Measurements from ENCODE around the gene RBBP6. TPM values are rescaled to one million over a fixed set of nuclear protein-coding genes. Genes with fewer than 3 reads are reported as not detected.

RBBP6 gene
- total and polyA plus RNA-seq, 4 experiments from 2014 or later: 26.4 to 102 (median 61.3) TPM

DNA sequence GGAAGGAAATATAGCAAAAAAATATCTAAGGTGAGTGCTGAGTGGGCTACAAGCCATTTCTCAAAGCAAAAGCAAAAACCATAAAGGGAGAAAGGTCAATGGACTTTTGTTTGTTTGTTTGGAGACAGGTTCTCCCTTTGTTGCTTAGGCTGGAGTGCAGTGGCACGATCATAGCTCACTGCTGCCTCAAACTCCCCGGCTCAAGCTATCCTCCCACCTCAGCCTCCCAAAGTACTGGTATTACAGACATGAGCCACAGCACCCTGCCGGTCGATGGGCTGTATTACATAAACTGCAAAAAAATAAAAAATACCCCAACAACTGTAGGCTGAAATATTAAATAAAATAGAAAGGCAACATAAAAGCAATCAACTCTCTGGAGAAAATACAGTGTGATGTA lies 3.5 kb upstream of the RBBP6 start:
- Histone ChIP-seq H3K27ac (ENCODE audit: low read depth, low read length) (no peak overlapping the region), H3K27me3 (ENCODE audit: insufficient read depth, low read length) (no peaks in the 10 kb centered on the region), H3K9me3 (ENCODE audit: control insufficient read depth in 1 of 2, low read length in 2 of 2) (no peaks in the 10 kb centered on the region), H3K4me1 (ENCODE audit: insufficient read depth, low read length) (peaks cover 7% of the 10 kb centered on the region), H3K4me3 (ENCODE audit: low read length in 2 of 2) (no peak overlapping the region), H3K36me3 (ENCODE audit: insufficient read depth, low read length) (no peaks in the 10 kb centered on the region)
- CTCF ChIA-PET (ENCODE audit: partially characterized antibody): interaction anchor here (1.2 to 3.6 kb wide), 2 partner anchors 19 to 31 kb away, joined by 3 to 14 read pairs; no protein-coding TSS in a partner anchor
- H3K4me3 Mint-ChIP-seq: no peak overlapping the region
- H3K36me3 Mint-ChIP-seq: peaks cover 0 to 13% of the 10 kb centered on the region in 2 donors
- POLR2A ChIA-PET (ENCODE audit: partially characterized antibody): no interaction called here
- H3K9me3 Mint-ChIP-seq: peaks cover 0 to 2% (median 0%) of the 10 kb centered on the region in 8 donors
- peaks cover 1 to 15% (median 8%) of the 10 kb centered on the region in 4 donors for H3K4me1 Mint-ChIP-seq
- intact Hi-C loops (cut with micrococcal nuclease): no loop called here
- H3K27ac Mint-ChIP-seq: peak overlapping the region in 1 of 7 donors; percentile 31
- DNase-seq: no peak
- H3K27me3 Mint-ChIP-seq: peaks cover 0 to 1% of the 10 kb centered on the region in 2 donors

GRCh38 chr16:24536671-24537070 lies 2.7 kb upstream of the RBBP6 start:
- Mint-ChIP-seq H3K4me3 (no peak overlapping the region), H3K36me3 (peaks cover 0 to 19% of the 10 kb centered on the region in 2 donors), H3K27me3 (peaks cover 0 to 1% of the 10 kb centered on the region in 2 donors), H3K4me1 (peaks cover 7 to 24% (median 14%) of the 10 kb centered on the region in 4 donors), H3K9me3 (peaks cover 0 to 2% (median 0%) of the 10 kb centered on the region in 8 donors), H3K27ac (peak overlapping the region in 1 of 7 donors; percentile 65)
- ChIA-PET POLR2A (ENCODE audit: partially characterized antibody) (no interaction called here), CTCF (ENCODE audit: partially characterized antibody) (interaction anchor here (1.2 to 3.6 kb wide), 2 partner anchors 20 to 32 kb away, joined by 3 to 14 read pairs; no protein-coding TSS in a partner anchor)
- Histone ChIP-seq H3K4me1 (ENCODE audit: insufficient read depth, low read length) (peaks cover 7% of the 10 kb centered on the region), H3K27ac (ENCODE audit: low read depth, low read length) (no peak overlapping the region), H3K4me3 (ENCODE audit: low read length in 2 of 2) (no peak overlapping the region), H3K27me3 (ENCODE audit: insufficient read depth, low read length) (no peaks in the 10 kb centered on the region), H3K9me3 (ENCODE audit: control insufficient read depth in 1 of 2, low read length in 2 of 2) (no peaks in the 10 kb centered on the region), H3K36me3 (ENCODE audit: insufficient read depth, low read length) (no peaks in the 10 kb centered on the region)
- intact Hi-C loops (cut with micrococcal nuclease): no loop called here
- no peak for DNase-seq

DNA sequence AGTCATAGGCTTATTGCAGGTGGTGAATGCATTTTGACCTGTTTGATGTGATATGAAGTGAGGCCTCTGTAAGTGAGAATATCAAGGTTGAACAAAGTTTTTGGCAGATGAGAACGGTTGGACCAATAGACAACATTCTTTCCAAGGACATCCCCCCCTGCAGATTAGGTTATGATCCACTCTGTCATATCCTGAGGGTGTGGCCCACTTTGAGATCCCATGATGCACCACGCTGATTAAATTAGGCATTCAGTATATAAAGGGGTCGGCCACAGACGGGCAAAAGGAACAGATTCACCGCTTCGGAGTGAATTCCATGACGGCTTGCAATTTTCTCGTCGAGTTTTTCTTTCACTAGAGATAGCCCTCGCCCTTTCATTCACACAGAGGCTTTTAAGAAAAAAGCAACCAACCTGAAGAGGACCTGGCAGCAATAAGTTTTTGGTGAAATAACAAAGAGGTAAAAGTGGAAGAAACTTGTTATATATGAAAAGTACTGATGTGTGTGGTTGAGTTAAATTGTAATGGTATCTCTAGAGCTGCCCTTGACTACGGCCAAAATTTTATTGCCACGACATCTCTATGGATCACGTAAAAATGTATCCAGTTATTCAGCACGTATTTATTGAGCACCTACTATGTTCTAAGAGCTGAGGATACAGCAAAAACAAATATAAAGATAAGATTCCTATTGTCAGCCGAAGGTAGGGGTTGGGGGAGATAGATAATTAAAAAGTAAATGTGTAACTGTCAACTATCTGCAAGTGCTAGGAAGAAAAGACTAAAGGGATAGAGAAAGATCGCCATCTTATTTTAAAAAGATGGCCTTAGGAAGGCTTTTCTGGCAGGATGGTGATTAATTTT lies 1.7 kb upstream of the RBBP6 start:
- H3K4me3 Mint-ChIP-seq: peak overlapping the region in 6 of 8 donors; percentile 33 to 67 (median 51)
- Histone ChIP-seq H3K36me3 (ENCODE audit: insufficient read depth, low read length) (no peaks in the 10 kb centered on the region), H3K27me3 (ENCODE audit: insufficient read depth, low read length) (no peaks in the 10 kb centered on the region), H3K4me3 (ENCODE audit: low read length in 2 of 2) (no peak overlapping the region), H3K27ac (ENCODE audit: low read depth, low read length) (no peak overlapping the region), H3K4me1 (ENCODE audit: insufficient read depth, low read length) (peaks cover 18% of the 10 kb centered on the region), H3K9me3 (ENCODE audit: control insufficient read depth in 1 of 2, low read length in 2 of 2) (no peaks in the 10 kb centered on the region)
- H3K9me3 Mint-ChIP-seq: peaks cover 0 to 2% (median 0%) of the 10 kb centered on the region in 8 donors
- peaks cover 4 to 26% of the 10 kb centered on the region in 2 donors for H3K36me3 Mint-ChIP-seq
- CTCF ChIA-PET (ENCODE audit: partially characterized antibody): interaction anchor here (1.0 to 3.6 kb wide), 3 partner anchors 11 to 23 kb away, joined by 3 to 14 read pairs (median 4); no protein-coding TSS in a partner anchor
- intact Hi-C loops (cut with micrococcal nuclease): loop anchor here (2.0 kb wide), 2 partner anchors 701 to 719 kb away; partner anchors contain the start of gene ZKSCAN2
- H3K27me3 Mint-ChIP-seq: peaks cover 0 to 1% of the 10 kb centered on the region in 2 donors
- peak in 2 of 5 donors; percentile 6 to 16 for DNase-seq
- POLR2A ChIA-PET (ENCODE audit: partially characterized antibody): interaction anchor here (3.3 kb wide), 1 partner anchor 11 kb away, joined by 19 read pairs; no protein-coding TSS in a partner anchor
- peak overlapping the region in 5 of 7 donors; percentile 60 to 88 (median 65) for H3K27ac Mint-ChIP-seq
- peaks cover 13 to 34% (median 23%) of the 10 kb centered on the region in 4 donors for H3K4me1 Mint-ChIP-seq

- H3K27me3 Mint-ChIP-seq: peaks cover 0 to 1% of the 10 kb centered on the region in 2 donors
Measured at GRCh38 chr16:24538756-24539294, 541 bp upstream of the RBBP6 start.

DNA sequence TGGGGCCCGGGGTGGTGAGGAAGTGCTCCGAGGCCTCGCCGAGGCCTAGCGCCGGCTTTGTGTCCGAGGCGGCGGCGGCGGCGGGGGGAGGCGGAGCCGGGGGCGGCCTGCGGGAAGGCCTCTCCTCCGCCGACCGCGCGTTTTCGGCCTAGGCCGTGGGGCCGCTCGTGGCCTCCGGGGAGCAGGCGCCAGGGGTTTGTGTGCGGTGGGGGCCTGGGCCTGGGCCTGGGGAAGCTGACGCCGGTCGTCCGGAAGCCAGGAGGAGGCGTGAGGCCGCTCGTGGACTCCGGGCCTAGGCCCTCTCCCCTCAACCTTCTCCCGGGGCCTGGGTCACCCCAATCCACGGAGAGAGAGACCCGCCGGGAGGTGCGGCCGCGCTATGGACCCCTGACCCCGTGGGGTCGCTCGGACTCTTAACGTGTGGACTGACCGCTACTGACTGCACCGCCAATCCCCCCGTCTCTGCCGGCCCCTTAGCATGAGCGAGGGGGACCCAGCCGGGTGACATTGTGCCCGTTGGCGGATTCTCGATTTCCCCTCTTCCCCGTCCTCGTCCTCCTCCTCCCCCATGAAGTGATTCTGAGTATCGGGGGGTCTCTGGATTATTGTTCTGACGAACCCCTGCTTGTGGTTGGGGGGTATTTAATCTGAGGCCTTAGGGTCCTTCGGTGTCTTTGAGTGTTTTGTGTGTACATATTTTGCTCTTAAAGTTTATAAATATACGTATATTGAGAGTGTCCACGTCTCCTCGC lies 660 bp downstream of the RBBP6 start:
- intact Hi-C loops (cut with micrococcal nuclease): loop anchor here (1.0 to 10.0 kb wide), 8 partner anchors 23 to 899 kb away; partner anchors contain the start of genes ARHGAP17, DCTN5, LCMT1 and PALB2
- Histone ChIP-seq H3K27ac (ENCODE audit: low read depth, low read length) (peak overlapping the region; percentile 97), H3K27me3 (ENCODE audit: insufficient read depth, low read length) (no peaks in the 10 kb centered on the region), H3K9me3 (ENCODE audit: control insufficient read depth in 1 of 2, low read length in 2 of 2) (no peaks in the 10 kb centered on the region), H3K4me1 (ENCODE audit: insufficient read depth, low read length) (peaks cover 40% of the 10 kb centered on the region), H3K36me3 (ENCODE audit: insufficient read depth, low read length) (peaks cover 4% of the 10 kb centered on the region), H3K4me3 (ENCODE audit: low read length in 2 of 2) (peak overlapping the region; percentile 70 to 77)
- peaks cover 4 to 38% of the 10 kb centered on the region in 2 donors for H3K36me3 Mint-ChIP-seq
- H3K9me3 Mint-ChIP-seq: peaks cover 0 to 2% (median 0%) of the 10 kb centered on the region in 8 donors
- DNase-seq: peak in 1 of 5 donors; percentile 61
- peak overlapping the region; percentile 92 to 99 (median 96) for H3K27ac Mint-ChIP-seq
- ChIA-PET CTCF (ENCODE audit: partially characterized antibody) (interaction anchor here (1.1 kb wide), 1 partner anchor 26 kb away, joined by 3 read pairs; no protein-coding TSS in a partner anchor), POLR2A (ENCODE audit: partially characterized antibody) (interaction anchor here (1.2 to 3.3 kb wide), 6 partner anchors 9 to 475 kb away, joined by 3 to 19 read pairs (median 6); partner anchors contain the start of gene ARHGAP17)
- H3K4me1 Mint-ChIP-seq: peaks cover 26 to 55% (median 41%) of the 10 kb centered on the region in 4 donors
- H3K4me3 Mint-ChIP-seq: peak overlapping the region; percentile 96 to 100 (median 98)
- H3K27me3 Mint-ChIP-seq: no peaks in the 10 kb centered on the region

More at GRCh38 chr16:24538756-24539294, 541 bp upstream of the RBBP6 start:
- Mint-ChIP-seq H3K36me3 (peaks cover 4 to 29% of the 10 kb centered on the region in 2 donors), H3K27ac (peak overlapping the region; percentile 99 to 100 (median 100)), H3K4me1 (peaks cover 20 to 43% (median 30%) of the 10 kb centered on the region in 4 donors), H3K4me3 (peak overlapping the region; percentile 98 to 100 (median 100)), H3K9me3 (peaks cover 0 to 2% (median 0%) of the 10 kb centered on the region in 8 donors)
- ChIA-PET CTCF (ENCODE audit: partially characterized antibody) (interaction anchor here (1.0 to 3.6 kb wide), 3 partner anchors 10 to 24 kb away, joined by 3 to 14 read pairs (median 4); no protein-coding TSS in a partner anchor), POLR2A (ENCODE audit: partially characterized antibody) (interaction anchor here (0.7 to 3.3 kb wide), 7 partner anchors 10 to 588 kb away, joined by 3 to 19 read pairs (median 5); partner anchors contain the start of gene ARHGAP17)
- intact Hi-C loops (cut with micrococcal nuclease): loop anchor here (1.0 to 2.0 kb wide), 6 partner anchors 190 to 898 kb away; partner anchors contain the start of genes DCTN5, LCMT1, PALB2 and TNRC6A
- DNase-seq: no peak
- Histone ChIP-seq H3K27ac (ENCODE audit: low read depth, low read length) (peak overlapping the region; percentile 97), H3K9me3 (ENCODE audit: control insufficient read depth in 1 of 2, low read length in 2 of 2) (no peaks in the 10 kb centered on the region), H3K4me1 (ENCODE audit: insufficient read depth, low read length) (peaks cover 29% of the 10 kb centered on the region), H3K27me3 (ENCODE audit: insufficient read depth, low read length) (no peaks in the 10 kb centered on the region), H3K36me3 (ENCODE audit: insufficient read depth, low read length) (no peaks in the 10 kb centered on the region), H3K4me3 (ENCODE audit: low read length in 2 of 2) (peak overlapping the region; percentile 70 to 93)

DNA sequence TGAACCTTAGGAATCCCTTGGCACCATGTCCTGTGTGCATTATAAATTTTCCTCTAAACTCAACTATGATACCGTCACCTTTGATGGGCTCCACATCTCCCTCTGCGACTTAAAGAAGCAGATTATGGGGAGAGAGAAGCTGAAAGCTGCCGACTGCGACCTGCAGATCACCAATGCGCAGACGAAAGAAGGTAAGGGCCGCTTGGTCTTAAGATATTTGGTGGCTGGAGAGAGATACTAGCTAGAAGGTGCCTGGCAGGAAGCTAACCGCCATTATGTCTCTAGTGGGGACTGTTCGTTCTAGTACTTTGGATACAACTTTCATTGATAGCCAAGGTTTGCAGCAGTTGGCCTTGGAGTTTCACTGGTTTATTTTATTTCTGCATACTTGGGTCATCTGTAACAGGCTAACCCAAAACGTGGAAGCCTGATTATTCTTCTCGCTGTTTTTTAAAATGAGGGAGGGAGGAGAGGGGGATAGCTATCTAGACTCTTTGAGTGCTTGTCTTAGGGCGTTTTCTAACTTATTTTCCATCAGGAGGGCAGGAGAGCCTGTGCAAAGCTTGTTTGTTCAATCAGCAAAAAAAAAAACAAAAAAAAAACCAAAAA lies 1.3 kb downstream of the RBBP6 start:
- Histone ChIP-seq H3K4me1 (ENCODE audit: insufficient read depth, low read length) (peaks cover 47% of the 10 kb centered on the region), H3K36me3 (ENCODE audit: insufficient read depth, low read length) (peaks cover 4% of the 10 kb centered on the region), H3K9me3 (ENCODE audit: control insufficient read depth in 1 of 2, low read length in 2 of 2) (no peaks in the 10 kb centered on the region), H3K27me3 (ENCODE audit: insufficient read depth, low read length) (no peaks in the 10 kb centered on the region), H3K27ac (ENCODE audit: low read depth, low read length) (peak overlapping the region; percentile 97), H3K4me3 (ENCODE audit: low read length in 2 of 2) (peak overlapping the region; percentile 70 to 77)
- peaks cover 4 to 42% of the 10 kb centered on the region in 2 donors for H3K36me3 Mint-ChIP-seq
- peak in 4 of 5 donors; percentile 28 to 37 (median 34) for DNase-seq
- intact Hi-C loops (cut with micrococcal nuclease): loop anchor here (1.0 to 10.0 kb wide), 2 partner anchors 23 to 474 kb away; partner anchors contain the start of gene ARHGAP17
- CTCF ChIA-PET (ENCODE audit: partially characterized antibody): interaction anchor here (0.7 to 1.2 kb wide), 3 partner anchors 12 to 26 kb away, joined by 3 read pairs; no protein-coding TSS in a partner anchor
- no peaks in the 10 kb centered on the region for H3K27me3 Mint-ChIP-seq
- peak overlapping the region; percentile 92 to 99 (median 96) for H3K27ac Mint-ChIP-seq
- peak overlapping the region; percentile 96 to 100 (median 97) for H3K4me3 Mint-ChIP-seq
- POLR2A ChIA-PET (ENCODE audit: partially characterized antibody): interaction anchor here (0.6 to 3.3 kb wide), 5 partner anchors 8 to 475 kb away, joined by 3 to 19 read pairs (median 6); partner anchors contain the start of gene ARHGAP17
- peaks cover 31 to 62% (median 47%) of the 10 kb centered on the region in 4 donors for H3K4me1 Mint-ChIP-seq
- peaks cover 0 to 2% (median 0%) of the 10 kb centered on the region in 8 donors for H3K9me3 Mint-ChIP-seq

Measured in CD4-positive, alpha-beta memory T cell (primary cell).